SU-DHL-6 (cell line): ENCODE results near the gene PHKB.

ENCODE experiments used
- H2AFZ ChIP-seq: fragments of 200-600 bp; sonication (generic); 2 replicates; pipeline ENCODE4 v1.6.1; 2014; ENCODE audit warnings: low read depth, mild to moderate bottlenecking, moderate library complexity, mixed read lengths, antibody characterized with exemption, low read length; ENCODE audit not compliant: severe bottlenecking
- H3F3A ChIP-seq: fragments of 200-600 bp; shearing (Covaris generic); 2 replicates; pipeline ENCODE4 v1.6.0; 2016; ENCODE audit warnings: antibody characterized with exemption, mild to moderate bottlenecking; ENCODE audit not compliant: insufficient read depth
- H3K27ac ChIP-seq: fragments of 200-600 bp; sonication (generic); 2 replicates; pipeline ENCODE4 v1.5.1; 2016; ENCODE audit warnings: low read depth, mild to moderate bottlenecking, low read length, moderate library complexity, mixed read lengths
- H3K27me3 ChIP-seq: fragments of 200-600 bp; sonication (generic), shearing (Covaris generic); 2 replicates; pipeline ENCODE4 v1.6.0; 2014; ENCODE audit warnings: mild to moderate bottlenecking, low read length
- H3K36me3 ChIP-seq: fragments of 200-600 bp; sonication (generic); 2 replicates; pipeline ENCODE4 v1.6.1; 2014; ENCODE audit warnings: mild to moderate bottlenecking, low read length, mixed read lengths
- H3K4me2 ChIP-seq: fragments of 300-600, 200-600 bp; shearing (Covaris generic), sonication (generic); 2 replicates; pipeline ENCODE4 v1.6.0; 2014; ENCODE audit warnings: low read length, low read depth, mild to moderate bottlenecking; ENCODE audit not compliant: poor library complexity, severe bottlenecking
- H3K4me3 ChIP-seq: fragments of 200-600 bp; sonication (generic); 2 replicates; pipeline ENCODE4 v1.5.1; 2014; ENCODE audit warnings: antibody characterized with exemption, low read length, mild to moderate bottlenecking, mixed read lengths; ENCODE audit not compliant: insufficient read depth, poor library complexity, severe bottlenecking
- H3K79me2 ChIP-seq: fragments of 200-600 bp; sonication (generic); 2 replicates; pipeline ENCODE4 v1.6.1; 2014; ENCODE audit warnings: mild to moderate bottlenecking, low read length, moderate library complexity; ENCODE audit not compliant: insufficient read depth
- H3K9ac ChIP-seq: fragments of 200-600 bp; sonication (generic); 2 replicates; pipeline ENCODE4 v1.7.0; 2014; ENCODE audit warnings: mild to moderate bottlenecking, low read length
- H3K9me2 ChIP-seq: fragments of 200-600 bp; sonication (generic); replicated peaks from 2 replicates; pipeline ENCODE4 v1.6.1; 2014; ENCODE audit warnings: low read length; ENCODE audit not compliant: insufficient read depth
- H3K9me3 ChIP-seq: fragments of 200-600 bp; sonication (generic); 2 replicates; pipeline ENCODE4 v1.6.1; 2014; ENCODE audit warnings: low read length, mixed read lengths; ENCODE audit not compliant: insufficient read depth
- H4K20me1 ChIP-seq: fragments of 200-600 bp; sonication (generic); 2 replicates; pipeline ENCODE4 v1.6.1; 2014; ENCODE audit warnings: low read depth, mild to moderate bottlenecking, antibody characterized with exemption, low read length, moderate library complexity, mixed read lengths
- CTCF ChIP-seq: fragments of 200-600 bp; sonication (generic); IDR thresholded peaks from one replicate; pipeline ENCODE4 v1.5.1; 2017; ENCODE audit warnings: antibody characterized with exemption, mild to moderate bottlenecking, low read length, moderate library complexity; ENCODE audit not compliant: insufficient read depth, poor library complexity, severe bottlenecking
- EZH2phosphoT487 ChIP-seq: fragments of 200-600 bp; sonication (generic), shearing (Covaris generic); conservative IDR thresholded peaks from 2 replicates; pipeline ENCODE4 v1.6.1; 2018; ENCODE audit warnings: mild to moderate bottlenecking, antibody characterized with exemption, low read length, moderate library complexity, mixed read lengths

PHKB gene

GRCh38 chr16:47646914-47647313 is 185.8 kb downstream of the PHKB start:
- H4K20me1 ChIP-seq: no peaks in the 10 kb centered on the region
- peaks cover 14% of the 10 kb centered on the region; the same call in 1 of the 2 replicates for H3K36me3 ChIP-seq
- no peaks in the 10 kb centered on the region for H3K9me3 ChIP-seq
- H3K79me2 ChIP-seq: no peaks in the 10 kb centered on the region
- no peak overlapping the region for H3K9ac ChIP-seq
- no peak overlapping the region for H2AFZ ChIP-seq
- no peak overlapping the region for H3K27ac ChIP-seq
- H3K27me3 ChIP-seq: no peaks in the 10 kb centered on the region
- TF ChIP-seq EZH2phosphoT487 (no peak), CTCF (no peak)
- H3F3A ChIP-seq: no peaks in the 10 kb centered on the region
- H3K9me2 ChIP-seq: no peaks in the 10 kb centered on the region
- H3K4me3 ChIP-seq: no peak overlapping the region
- H3K4me2 ChIP-seq: no peak overlapping the region

- Histone ChIP-seq H3K27ac (no peak overlapping the region), H3K79me2 (no peaks in the 10 kb centered on the region), H4K20me1 (no peaks in the 10 kb centered on the region), H3F3A (no peaks in the 10 kb centered on the region), H2AFZ (no peak overlapping the region), H3K9me3 (no peaks in the 10 kb centered on the region), H3K36me3 (peaks cover 29% of the 10 kb centered on the region), H3K4me3 (no peak overlapping the region), H3K9ac (no peak overlapping the region), H3K27me3 (no peaks in the 10 kb centered on the region), H3K4me2 (no peak overlapping the region), H3K9me2 (no peaks in the 10 kb centered on the region)
- TF ChIP-seq EZH2phosphoT487: no peak
- TF ChIP-seq CTCF: no peak
Observed at GRCh38 chr16:47657032-47657431, 195.9 kb downstream of the PHKB start.

- no peak overlapping the region for H3K4me3 ChIP-seq
- H3K9me3 ChIP-seq: no peaks in the 10 kb centered on the region
- H3K4me2 ChIP-seq: no peak overlapping the region
- no peaks in the 10 kb centered on the region for H3K79me2 ChIP-seq
- no peaks in the 10 kb centered on the region for H4K20me1 ChIP-seq
- no peaks in the 10 kb centered on the region for H3K9me2 ChIP-seq
- no peak overlapping the region for H3K27ac ChIP-seq
- no peak overlapping the region for H2AFZ ChIP-seq
- H3F3A ChIP-seq: no peaks in the 10 kb centered on the region
- peaks cover 32% of the 10 kb centered on the region for H3K36me3 ChIP-seq
- no peak overlapping the region for H3K9ac ChIP-seq
- TF ChIP-seq CTCF (no peak), EZH2phosphoT487 (no peak)
- H3K27me3 ChIP-seq: no peaks in the 10 kb centered on the region
Observed at GRCh38 chr16:47657977-47658376, 196.8 kb downstream of the PHKB start.
